BE2C (cell line): ENCODE results near the gene DNAH10.

Experiments used
- DNase-seq: peaks from one replicate; pipeline ENCODE4 v3.0.0-alpha.2; 2020
- H3K27me3 ChIP-seq: fragments of 250-450 bp; sonication (Bioruptor Pico); 2 replicates; pipeline ENCODE4 v1.5.1; 2020; ENCODE audit warnings: mild to moderate bottlenecking
- H3K36me3 ChIP-seq: fragments of 250-450 bp; sonication (Bioruptor Pico); 2 replicates; pipeline ENCODE4 v1.5.1; 2020; ENCODE audit warnings: mild to moderate bottlenecking
- H3K4me1 ChIP-seq: fragments of 250-450 bp; sonication (Bioruptor Pico); 2 replicates; pipeline ENCODE4 v1.5.1; 2020
- H3K4me3 ChIP-seq: 2 replicates; pipeline ENCODE4 v1.5.1; 2011; ENCODE audit warnings: low read depth, low read length
- H3K9me3 ChIP-seq: fragments of 250-450 bp; sonication (Bioruptor Pico); 2 replicates; pipeline ENCODE4 v1.5.1; 2020
- CTCF ChIP-seq: IDR thresholded peaks from 2 replicates; pipeline ENCODE4 v1.5.1; 2012; ENCODE audit warnings: mild to moderate bottlenecking, low read depth, low read length

DNAH10 gene

GRCh38 chr12:123726244-123726643, 35.9 kb upstream of the DNAH10 start:
- H3K27me3 ChIP-seq, result no peaks in the 10 kb centered on the region
- TF ChIP-seq CTCF, result no peak

GRCh38 chr12:123726962-123727361, 35.1 kb upstream of the DNAH10 start:
- no peaks in the 10 kb centered on the region for H3K9me3 ChIP-seq
- DNase-seq, result no peak
- TF ChIP-seq CTCF, result no peak
- peaks cover 40% of the 10 kb centered on the region for H3K36me3 ChIP-seq
- H3K4me3 ChIP-seq, result no peak overlapping the region
- H3K27me3 ChIP-seq, result no peaks in the 10 kb centered on the region
- H3K4me1 ChIP-seq, result no peaks in the 10 kb centered on the region

More at GRCh38 chr12:123726244-123726643, 35.9 kb upstream of the DNAH10 start:
- H3K4me3 ChIP-seq, result no peak overlapping the region
- H3K9me3 ChIP-seq, result no peaks in the 10 kb centered on the region
- H3K4me1 ChIP-seq, result no peaks in the 10 kb centered on the region
- H3K36me3 ChIP-seq, result peaks cover 43% of the 10 kb centered on the region
- no peak for DNase-seq

- Histone ChIP-seq H3K9me3 (no peaks in the 10 kb centered on the region), H3K27me3 (no peaks in the 10 kb centered on the region), H3K4me3 (no peak overlapping the region), H3K36me3 (peaks cover 43% of the 10 kb centered on the region), H3K4me1 (no peaks in the 10 kb centered on the region)
- no peak for DNase-seq
- no peak for TF ChIP-seq CTCF
Measured at GRCh38 chr12:123727878-123728277, 34.2 kb upstream of the DNAH10 start.

GRCh38 chr12:123731596-123731995, 30.5 kb upstream of the DNAH10 start:
- H3K4me3 ChIP-seq, result no peak overlapping the region
- peaks cover 46% of the 10 kb centered on the region for H3K36me3 ChIP-seq
- TF ChIP-seq CTCF, result no peak
- no peak for DNase-seq
- no peaks in the 10 kb centered on the region for H3K4me1 ChIP-seq
- no peaks in the 10 kb centered on the region for H3K9me3 ChIP-seq
- H3K27me3 ChIP-seq, result no peaks in the 10 kb centered on the region

DNA sequence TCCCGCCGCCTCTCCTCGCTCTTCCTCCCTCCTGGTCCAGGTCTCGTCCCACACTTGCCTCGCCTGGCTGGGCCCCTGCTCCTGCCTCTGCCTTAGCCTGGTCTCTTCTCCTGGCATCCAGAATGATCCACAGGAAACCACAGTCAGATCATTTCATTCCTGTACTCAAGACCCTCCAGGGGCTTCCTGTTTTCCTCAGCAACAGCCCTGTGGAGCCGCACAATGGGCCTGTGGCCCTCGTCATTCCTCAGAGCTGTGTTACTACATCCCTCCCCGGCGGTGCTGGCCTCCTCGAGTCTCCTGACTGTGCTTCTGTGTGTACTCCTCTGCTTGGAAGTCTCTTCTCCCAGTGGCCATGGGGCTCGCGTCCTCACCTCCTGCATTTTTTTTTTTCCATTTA, 29.9 kb upstream of the DNAH10 start:
- Histone ChIP-seq H3K4me1 (no peaks in the 10 kb centered on the region), H3K4me3 (no peak overlapping the region), H3K27me3 (no peaks in the 10 kb centered on the region), H3K36me3 (peaks cover 48% of the 10 kb centered on the region), H3K9me3 (no peaks in the 10 kb centered on the region)
- TF ChIP-seq CTCF, result no peak
- DNase-seq, result no peak

GRCh38 chr12:123733229-123733628, 28.9 kb upstream of the DNAH10 start:
- H3K36me3 ChIP-seq, result peaks cover 47% of the 10 kb centered on the region
- no peak for TF ChIP-seq CTCF
- no peaks in the 10 kb centered on the region for H3K9me3 ChIP-seq
- no peaks in the 10 kb centered on the region for H3K4me1 ChIP-seq
- H3K4me3 ChIP-seq, result no peak overlapping the region
- DNase-seq, result no peak
- no peaks in the 10 kb centered on the region for H3K27me3 ChIP-seq
